ENCODE results near the gene ACSL6. TPM values are rescaled to one million over a fixed set of nuclear protein-coding genes. Genes with fewer than 3 reads are reported as not detected.

Gene ACSL6
- total RNA-seq, 2 donors from 2014 or later, result 0.04 to 0.73 TPM

DNA sequence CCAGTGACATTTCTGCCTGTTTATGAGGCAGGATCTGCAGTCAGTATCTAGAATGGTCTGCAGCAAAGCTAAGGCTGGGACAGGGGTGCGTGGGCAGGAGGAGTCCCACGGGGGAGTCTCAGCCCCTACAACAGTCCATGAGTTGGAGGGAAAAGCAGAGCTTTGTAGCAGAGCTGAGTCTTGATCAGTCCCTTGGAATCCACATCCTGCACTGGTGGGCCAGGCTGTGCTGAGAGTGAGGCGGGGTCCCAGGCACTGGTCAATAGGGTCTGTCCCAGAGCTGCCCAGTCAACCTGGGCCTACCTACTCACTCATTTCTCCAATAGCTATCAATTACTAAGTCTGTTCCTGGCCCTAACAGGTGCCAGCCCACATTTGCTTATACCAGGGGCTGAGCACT, 5.9 kb downstream of the ACSL6 start:
- 83 to 90% methylated on average over 1 to 3 of the region's 3 CpGs for WGBS, 2 experiments (ENCODE audit: insufficient coverage in 1 of 2, insufficient read length in 1 of 2)
- H3K4me1 Mint-ChIP-seq, result peaks cover 23% of the 10 kb centered on the region
- H3K36me3 Mint-ChIP-seq (ENCODE audit: low read depth), result no peaks in the 10 kb centered on the region
- H3K27me3 ChIP-seq (ENCODE audit: control insufficient read depth, insufficient read depth, low read length, poor library complexity, severe bottlenecking), result peaks cover 25% of the 10 kb centered on the region
- DNase-seq, result no peak
- peaks cover 3% of the 10 kb centered on the region for H3K4me1 ChIP-seq (ENCODE audit: control insufficient read depth, insufficient read depth, low read length)
- H3K27me3 Mint-ChIP-seq (ENCODE audit: insufficient read depth), result peaks cover 15% of the 10 kb centered on the region
- H3K9me3 Mint-ChIP-seq, result no peaks in the 10 kb centered on the region
- no peaks in the 10 kb centered on the region for H3K36me3 ChIP-seq (ENCODE audit: control insufficient read depth, insufficient read depth, low read length)
- TF ChIP-seq, protein P1, sequence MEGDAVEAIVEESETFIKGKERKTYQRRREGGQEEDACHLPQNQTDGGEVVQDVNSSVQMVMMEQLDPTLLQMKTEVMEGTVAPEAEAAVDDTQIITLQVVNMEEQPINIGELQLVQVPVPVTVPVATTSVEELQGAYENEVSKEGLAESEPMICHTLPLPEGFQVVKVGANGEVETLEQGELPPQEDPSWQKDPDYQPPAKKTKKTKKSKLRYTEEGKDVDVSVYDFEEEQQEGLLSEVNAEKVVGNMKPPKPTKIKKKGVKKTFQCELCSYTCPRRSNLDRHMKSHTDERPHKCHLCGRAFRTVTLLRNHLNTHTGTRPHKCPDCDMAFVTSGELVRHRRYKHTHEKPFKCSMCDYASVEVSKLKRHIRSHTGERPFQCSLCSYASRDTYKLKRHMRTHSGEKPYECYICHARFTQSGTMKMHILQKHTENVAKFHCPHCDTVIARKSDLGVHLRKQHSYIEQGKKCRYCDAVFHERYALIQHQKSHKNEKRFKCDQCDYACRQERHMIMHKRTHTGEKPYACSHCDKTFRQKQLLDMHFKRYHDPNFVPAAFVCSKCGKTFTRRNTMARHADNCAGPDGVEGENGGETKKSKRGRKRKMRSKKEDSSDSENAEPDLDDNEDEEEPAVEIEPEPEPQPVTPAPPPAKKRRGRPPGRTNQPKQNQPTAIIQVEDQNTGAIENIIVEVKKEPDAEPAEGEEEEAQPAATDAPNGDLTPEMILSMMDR (conservative IDR thresholded peaks at IDR 0.05), result no peak
- no peak overlapping the region for H3K27ac Mint-ChIP-seq
- H3K4me3 ChIP-seq (ENCODE audit: low read length), result no peak overlapping the region
- no peak overlapping the region for H3K9ac ChIP-seq (ENCODE audit: extremely low read depth, low read length, poor library complexity, severe bottlenecking)
- no peaks in the 10 kb centered on the region for H3K9me3 ChIP-seq (ENCODE audit: control insufficient read depth, low read length)
- no peak overlapping the region for H3K27ac ChIP-seq (ENCODE audit: low read depth, low read length)
- no peak overlapping the region for H3K4me3 Mint-ChIP-seq

DNA sequence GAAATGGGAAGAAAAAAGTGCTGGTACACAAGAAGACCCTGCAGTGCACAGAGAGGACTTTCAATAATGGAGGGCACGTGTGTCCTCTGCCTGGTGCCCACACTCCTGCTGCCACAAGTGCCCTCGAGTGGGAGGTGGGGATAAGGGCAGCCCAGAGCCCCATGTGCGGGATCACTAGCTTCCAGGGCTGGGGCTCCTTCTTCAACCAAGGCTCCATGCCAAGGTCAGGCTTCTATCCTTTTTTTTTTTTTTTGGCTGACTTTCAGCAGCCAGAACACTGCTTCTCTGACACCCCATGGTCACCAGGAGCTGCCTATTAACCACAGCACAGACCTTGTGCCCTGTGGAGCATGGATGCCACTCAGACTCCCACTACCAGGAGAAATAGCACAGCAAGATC, 7.5 kb downstream of the ACSL6 start:
- H3K36me3 Mint-ChIP-seq (ENCODE audit: low read depth), result no peaks in the 10 kb centered on the region
- Histone ChIP-seq H3K4me3 (ENCODE audit: low read length) (no peak overlapping the region), H3K9ac (ENCODE audit: extremely low read depth, low read length, poor library complexity, severe bottlenecking) (no peak overlapping the region), H3K9me3 (ENCODE audit: control insufficient read depth, low read length) (no peaks in the 10 kb centered on the region), H3K4me1 (ENCODE audit: control insufficient read depth, insufficient read depth, low read length) (peaks cover 3% of the 10 kb centered on the region), H3K27ac (ENCODE audit: low read depth, low read length) (peak overlapping the region; percentile 75), H3K36me3 (ENCODE audit: control insufficient read depth, insufficient read depth, low read length) (no peaks in the 10 kb centered on the region), H3K27me3 (ENCODE audit: control insufficient read depth, insufficient read depth, low read length, poor library complexity, severe bottlenecking) (peaks cover 9% of the 10 kb centered on the region)
- H3K27ac Mint-ChIP-seq, result no peak overlapping the region
- TF ChIP-seq, protein P1 (conservative IDR thresholded peaks at IDR 0.05), result no peak
- H3K4me3 Mint-ChIP-seq, result no peak overlapping the region
- 90 to 100% methylated on average over 1 to 3 of the region's 3 CpGs for WGBS, 2 experiments (ENCODE audit: insufficient coverage in 1 of 2, insufficient read length in 1 of 2)
- peaks cover 18% of the 10 kb centered on the region for H3K4me1 Mint-ChIP-seq
- DNase-seq, result no peak
- no peaks in the 10 kb centered on the region for H3K9me3 Mint-ChIP-seq
- no peaks in the 10 kb centered on the region for H3K27me3 Mint-ChIP-seq (ENCODE audit: insufficient read depth)

DNA sequence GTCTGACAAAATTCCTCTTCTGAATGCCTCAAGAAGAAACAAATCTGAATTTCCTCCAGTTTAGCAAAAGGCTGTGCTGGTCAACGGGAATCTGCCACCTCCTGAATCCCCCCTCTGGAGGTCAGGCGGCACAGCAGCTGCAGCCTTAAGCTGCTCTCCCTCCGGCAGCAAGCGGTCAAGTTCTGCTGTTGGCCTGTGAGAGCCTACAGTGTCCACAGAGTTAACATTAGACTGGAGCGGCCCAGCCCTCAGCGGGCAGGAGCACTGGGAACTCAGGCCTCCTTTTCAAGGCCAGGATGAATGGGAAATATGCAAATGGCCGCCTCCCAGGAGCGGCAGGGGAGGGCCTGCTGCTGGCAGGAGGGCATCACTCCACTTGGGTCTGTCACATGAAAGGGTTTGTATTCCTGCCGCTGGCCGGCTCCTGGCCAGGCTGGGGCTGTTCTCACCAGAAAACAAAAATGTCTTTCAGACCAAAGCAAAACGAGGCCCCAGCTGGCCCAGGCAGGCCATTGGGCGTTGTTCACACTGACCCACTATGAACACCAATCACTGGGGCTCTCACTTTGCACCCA, 8.2 kb downstream of the ACSL6 start:
- Histone ChIP-seq H3K36me3 (ENCODE audit: control insufficient read depth, insufficient read depth, low read length) (no peaks in the 10 kb centered on the region), H3K27me3 (ENCODE audit: control insufficient read depth, insufficient read depth, low read length, poor library complexity, severe bottlenecking) (peaks cover 1% of the 10 kb centered on the region), H3K4me1 (ENCODE audit: control insufficient read depth, insufficient read depth, low read length) (peaks cover 3% of the 10 kb centered on the region), H3K27ac (ENCODE audit: low read depth, low read length) (peak overlapping the region; percentile 75), H3K4me3 (ENCODE audit: low read length) (no peak overlapping the region), H3K9me3 (ENCODE audit: control insufficient read depth, low read length) (no peaks in the 10 kb centered on the region), H3K9ac (ENCODE audit: extremely low read depth, low read length, poor library complexity, severe bottlenecking) (no peak overlapping the region)
- Mint-ChIP-seq H3K4me1 (peaks cover 18% of the 10 kb centered on the region), H3K27ac (no peak overlapping the region), H3K27me3 (ENCODE audit: insufficient read depth) (no peaks in the 10 kb centered on the region), H3K4me3 (no peak overlapping the region), H3K9me3 (no peaks in the 10 kb centered on the region), H3K36me3 (ENCODE audit: low read depth) (no peaks in the 10 kb centered on the region)
- WGBS, 2 experiments (ENCODE audit: insufficient coverage in 1 of 2, insufficient read length in 1 of 2), result 19 to 24% methylated on average over 9 to 12 of the region's 12 CpGs
- DNase-seq, result peak; percentile 92
- TF ChIP-seq, protein P1 (conservative IDR thresholded peaks at IDR 0.05), result peak; percentile 72

Measured in endodermal cell (in vitro differentiated cells).